GM12878 (cell line): ENCODE measurements around the gene FAM229A. TPM values are rescaled to one million over a fixed set of nuclear protein-coding genes. Genes with fewer than 3 reads are reported as not detected.

Experiments
- BCL11A ChIP-seq: IDR thresholded peaks from 2 replicates; pipeline ENCODE4 v1.6.1; 2011; ENCODE audit warnings: low read depth, low read length
- BHLHE40 ChIP-seq, 2 experiments: fragments of 450-650 bp in 1 of 2; IDR thresholded peaks; 2 replicates each; pipeline ENCODE4 v1.6.1; 2011 to 2017; ENCODE audit warnings: low read depth in 2 of 2, borderline replicate concordance in 1 of 2, improper control_type of control experiment in 1 of 2, low read length in 1 of 2, mild to moderate bottlenecking in 1 of 2
- CREM ChIP-seq: IDR thresholded peaks from 2 replicates; pipeline ENCODE4 v1.6.1; 2014; ENCODE audit warnings: antibody characterized with exemption, low read depth
- DPF2 ChIP-seq: fragments of 450-650 bp; IDR thresholded peaks from 2 replicates; pipeline ENCODE4 v1.6.1; 2017; ENCODE audit warnings: mild to moderate bottlenecking
- EP300 ChIP-seq, 2 experiments: fragments of 150-350 bp in 1 of 2; IDR thresholded peaks; 2 replicates each; pipeline ENCODE4 v1.6.1; 2011 to 2012; ENCODE audit warnings: low read depth in 2 of 2, low read length in 2 of 2, borderline replicate concordance in 1 of 2, improper control_type of control experiment in 1 of 2, inconsistent platforms in 1 of 2; ENCODE audit not compliant: control insufficient read depth in 1 of 2
- HDGF ChIP-seq: fragments of 450-650 bp; IDR thresholded peaks from 2 replicates; pipeline ENCODE4 v1.6.1; 2016; ENCODE audit warnings: antibody characterized with exemption
- IRF3 ChIP-seq: fragments of 450-650 bp; IDR thresholded peaks from 2 replicates; pipeline ENCODE4 v1.6.1; 2014; ENCODE audit warnings: mild to moderate bottlenecking
- KDM1A ChIP-seq: fragments of 200-600 bp; sonication (generic); IDR thresholded peaks from 2 replicates; pipeline ENCODE4 v1.6.1; 2016; ENCODE audit warnings: borderline replicate concordance
- MYB ChIP-seq: fragments of 150-350 bp; IDR thresholded peaks from 2 replicates; pipeline ENCODE4 v1.6.1; 2014; ENCODE audit warnings: mild to moderate bottlenecking, low read depth, low read length, borderline replicate concordance
- NR2C2 ChIP-seq: IDR thresholded peaks from 2 replicates; pipeline ENCODE4 v1.6.1; 2011; ENCODE audit warnings: borderline replicate concordance, low read depth; ENCODE audit not compliant: control insufficient read depth, insufficient read length
- PML ChIP-seq: IDR thresholded peaks from 2 replicates; pipeline ENCODE4 v1.6.1; 2012; ENCODE audit warnings: low read length, inconsistent platforms
- SPI1 ChIP-seq: IDR thresholded peaks from 2 replicates; pipeline ENCODE4 v1.6.1; 2011; ENCODE audit warnings: low read depth, mild to moderate bottlenecking, low read length, moderate library complexity, borderline replicate concordance; ENCODE audit not compliant: insufficient read depth
- TCF12 ChIP-seq: IDR thresholded peaks from 2 replicates; pipeline ENCODE4 v1.6.1; 2011; ENCODE audit warnings: low read depth, mild to moderate bottlenecking, low read length
- YBX1 ChIP-seq: fragments of 450-650 bp; IDR thresholded peaks from 2 replicates; pipeline ENCODE4 v1.6.1; 2016; ENCODE audit warnings: antibody characterized with exemption
- ZZZ3 ChIP-seq: IDR thresholded peaks from 2 replicates; pipeline ENCODE4 v1.6.1; 2011; ENCODE audit warnings: low read depth; ENCODE audit not compliant: control insufficient read depth, insufficient read length
- polyA plus RNA-seq, 11 experiments: library from polyadenylated mRNA; depleted of rRNA in 4 of 11; unstranded in 6 of 11; stranded (reverse) in 5 of 11; fragments of >200 nt; fragmentation: Nextera tagmentation in 4 of 11; fragmentation: Illumina TruSeq in 1 of 11; extraction: Ambion mirVana in 4 of 11; extraction: Trizol in 1 of 11; gene quantifications; 1 replicate in 1 of 11; 2 replicates in 10 of 11; pipeline versions ENCODE4 v1.2.1 to v1.2.3, GENCODE V29; 2011 to 2016; ENCODE audit warnings: inconsistent platforms in 2 of 11, missing spikeins in 2 of 11, low read depth in 1 of 11
- total RNA-seq, 4 experiments: library from RNA; depleted of rRNA in 3 of 4; stranded (reverse); fragments of >200 nt in 3 of 4; fragmentation: Illumina TruSeq in 1 of 4; extraction: Trizol in 1 of 4; gene quantifications; 2 replicates each; pipeline versions ENCODE4 v1.2.1 to v1.2.3, GENCODE V29; 2013 to 2021
- TF ChIP-seq, protein P1 (sequence below): IDR thresholded peaks from 2 replicates; pipeline ENCODE4 v1.6.1; 2012; ENCODE audit warnings: improper control_type of control experiment, low read depth, low read length; ENCODE audit not compliant: insufficient replicate concordance
- TF ChIP-seq, protein P2 (sequence below): IDR thresholded peaks from 2 replicates; pipeline ENCODE4 v1.6.1; 2011; ENCODE audit warnings: borderline replicate concordance, low read depth, mild to moderate bottlenecking, moderate library complexity, low read length; ENCODE audit not compliant: insufficient read depth, poor library complexity, severe bottlenecking
- TF ChIP-seq, protein P3 (sequence below): fragments of 450-650 bp; IDR thresholded peaks from 2 replicates; pipeline ENCODE4 v1.6.1; 2017; ENCODE audit warnings: borderline replicate concordance

FAM229A gene
- total and polyA plus RNA-seq, 10 of the 15 experiments (the other 5 are each of a cell fraction or from before 2014, with no cell fraction given), result 0.02 to 5.3 (median 1.4) TPM; not detected in 1

- TF ChIP-seq, protein P1, sequence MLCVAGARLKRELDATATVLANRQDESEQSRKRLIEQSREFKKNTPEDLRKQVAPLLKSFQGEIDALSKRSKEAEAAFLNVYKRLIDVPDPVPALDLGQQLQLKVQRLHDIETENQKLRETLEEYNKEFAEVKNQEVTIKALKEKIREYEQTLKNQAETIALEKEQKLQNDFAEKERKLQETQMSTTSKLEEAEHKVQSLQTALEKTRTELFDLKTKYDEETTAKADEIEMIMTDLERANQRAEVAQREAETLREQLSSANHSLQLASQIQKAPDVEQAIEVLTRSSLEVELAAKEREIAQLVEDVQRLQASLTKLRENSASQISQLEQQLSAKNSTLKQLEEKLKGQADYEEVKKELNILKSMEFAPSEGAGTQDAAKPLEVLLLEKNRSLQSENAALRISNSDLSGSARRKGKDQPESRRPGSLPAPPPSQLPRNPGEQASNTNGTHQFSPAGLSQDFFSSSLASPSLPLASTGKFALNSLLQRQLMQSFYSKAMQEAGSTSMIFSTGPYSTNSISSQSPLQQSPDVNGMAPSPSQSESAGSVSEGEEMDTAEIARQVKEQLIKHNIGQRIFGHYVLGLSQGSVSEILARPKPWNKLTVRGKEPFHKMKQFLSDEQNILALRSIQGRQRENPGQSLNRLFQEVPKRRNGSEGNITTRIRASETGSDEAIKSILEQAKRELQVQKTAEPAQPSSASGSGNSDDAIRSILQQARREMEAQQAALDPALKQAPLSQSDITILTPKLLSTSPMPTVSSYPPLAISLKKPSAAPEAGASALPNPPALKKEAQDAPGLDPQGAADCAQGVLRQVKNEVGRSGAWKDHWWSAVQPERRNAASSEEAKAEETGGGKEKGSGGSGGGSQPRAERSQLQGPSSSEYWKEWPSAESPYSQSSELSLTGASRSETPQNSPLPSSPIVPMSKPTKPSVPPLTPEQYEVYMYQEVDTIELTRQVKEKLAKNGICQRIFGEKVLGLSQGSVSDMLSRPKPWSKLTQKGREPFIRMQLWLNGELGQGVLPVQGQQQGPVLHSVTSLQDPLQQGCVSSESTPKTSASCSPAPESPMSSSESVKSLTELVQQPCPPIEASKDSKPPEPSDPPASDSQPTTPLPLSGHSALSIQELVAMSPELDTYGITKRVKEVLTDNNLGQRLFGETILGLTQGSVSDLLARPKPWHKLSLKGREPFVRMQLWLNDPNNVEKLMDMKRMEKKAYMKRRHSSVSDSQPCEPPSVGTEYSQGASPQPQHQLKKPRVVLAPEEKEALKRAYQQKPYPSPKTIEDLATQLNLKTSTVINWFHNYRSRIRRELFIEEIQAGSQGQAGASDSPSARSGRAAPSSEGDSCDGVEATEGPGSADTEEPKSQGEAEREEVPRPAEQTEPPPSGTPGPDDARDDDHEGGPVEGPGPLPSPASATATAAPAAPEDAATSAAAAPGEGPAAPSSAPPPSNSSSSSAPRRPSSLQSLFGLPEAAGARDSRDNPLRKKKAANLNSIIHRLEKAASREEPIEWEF, result peak; percentile 80
- TF ChIP-seq BHLHE40 (IDR thresholded peaks at IDR 0.05; ENCODE audit: borderline replicate concordance in 1 of 2, low read depth in 2 of 2, low read length in 1 of 2) (peak; percentile 3 to 68; a peak in 3 of 4 replicates), TCF12 (peak; percentile 77), IRF3 (no peak), ZZZ3 (no peak), BCL11A (peak; percentile 59; the same call in 1 of the 2 replicates), DPF2 (peak; percentile 17), YBX1 (0 out of 2 replicates have a peak, but pooled peaks have one; percentile 6), MYB (0 out of 2 replicates have a peak, but pooled peaks have one; percentile 60), NR2C2 (no peak), CREM (peak; percentile 32; the same call in 1 of the 2 replicates), SPI1 (peak; percentile 70; the same call in 1 of the 2 replicates), HDGF (peak; percentile 48; the same call in 1 of the 2 replicates), PML (no peak), KDM1A (no peak), EP300 (IDR thresholded peaks at IDR 0.05; ENCODE audit: borderline replicate concordance in 1 of 2, control insufficient read depth in 1 of 2, low read depth in 2 of 2, low read length in 2 of 2) (peak in 1 of 2 experiments; percentile 43; a peak in 1 of 4 replicates)
- TF ChIP-seq, protein P2, sequence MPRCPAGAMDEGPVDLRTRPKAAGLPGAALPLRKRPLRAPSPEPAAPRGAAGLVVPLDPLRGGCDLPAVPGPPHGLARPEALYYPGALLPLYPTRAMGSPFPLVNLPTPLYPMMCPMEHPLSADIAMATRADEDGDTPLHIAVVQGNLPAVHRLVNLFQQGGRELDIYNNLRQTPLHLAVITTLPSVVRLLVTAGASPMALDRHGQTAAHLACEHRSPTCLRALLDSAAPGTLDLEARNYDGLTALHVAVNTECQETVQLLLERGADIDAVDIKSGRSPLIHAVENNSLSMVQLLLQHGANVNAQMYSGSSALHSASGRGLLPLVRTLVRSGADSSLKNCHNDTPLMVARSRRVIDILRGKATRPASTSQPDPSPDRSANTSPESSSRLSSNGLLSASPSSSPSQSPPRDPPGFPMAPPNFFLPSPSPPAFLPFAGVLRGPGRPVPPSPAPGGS, result peak; percentile 83
- TF ChIP-seq, protein P3, sequence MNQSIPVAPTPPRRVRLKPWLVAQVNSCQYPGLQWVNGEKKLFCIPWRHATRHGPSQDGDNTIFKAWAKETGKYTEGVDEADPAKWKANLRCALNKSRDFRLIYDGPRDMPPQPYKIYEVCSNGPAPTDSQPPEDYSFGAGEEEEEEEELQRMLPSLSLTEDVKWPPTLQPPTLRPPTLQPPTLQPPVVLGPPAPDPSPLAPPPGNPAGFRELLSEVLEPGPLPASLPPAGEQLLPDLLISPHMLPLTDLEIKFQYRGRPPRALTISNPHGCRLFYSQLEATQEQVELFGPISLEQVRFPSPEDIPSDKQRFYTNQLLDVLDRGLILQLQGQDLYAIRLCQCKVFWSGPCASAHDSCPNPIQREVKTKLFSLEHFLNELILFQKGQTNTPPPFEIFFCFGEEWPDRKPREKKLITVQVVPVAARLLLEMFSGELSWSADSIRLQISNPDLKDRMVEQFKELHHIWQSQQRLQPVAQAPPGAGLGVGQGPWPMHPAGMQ, result no peak
These were observed 25.2 kb downstream of the FAM229A start (continued) for GRCh38 chr1:32336963-32337675.
